H9 (cell line): ENCODE results near the gene ELL3. TPM values are rescaled to one million over a fixed set of nuclear protein-coding genes. Genes with fewer than 3 reads are reported as not detected.
A peak's percentile ranks its signal among the peaks of the same experiment; 100 is the strongest.

Source experiments
- DNase-seq: peaks from one replicate; pipeline ENCODE4 v3.0.0-alpha.2; 2017
- H2AFZ ChIP-seq: one replicate; pipeline ENCODE4 v1.6.1; 2013; ENCODE audit warnings: mild to moderate bottlenecking, low read length, control low read depth, moderate library complexity
- H2AK5ac ChIP-seq: 2 replicates; pipeline ENCODE4 v1.6.1; 2013; ENCODE audit warnings: low read length, control low read depth, mixed read lengths; ENCODE audit not compliant: insufficient read length
- H2BK120ac ChIP-seq: one replicate; pipeline ENCODE4 v1.6.1; 2013; ENCODE audit warnings: low read depth, mild to moderate bottlenecking, low read length, control low read depth, inconsistent platforms; ENCODE audit not compliant: poor library complexity, severe bottlenecking
- H2BK12ac ChIP-seq: 2 replicates; pipeline ENCODE4 v1.6.1; 2013; ENCODE audit warnings: low read length, control low read depth, mixed read lengths, low read depth; ENCODE audit not compliant: insufficient read length
- H2BK15ac ChIP-seq: 2 replicates; pipeline ENCODE4 v1.6.1; 2013; ENCODE audit warnings: low read depth, low read length, control low read depth
- H2BK20ac ChIP-seq: one replicate; pipeline ENCODE4 v1.6.1; 2013; ENCODE audit warnings: low read depth, mild to moderate bottlenecking, low read length, control low read depth, inconsistent platforms; ENCODE audit not compliant: poor library complexity, severe bottlenecking
- H2BK5ac ChIP-seq: 2 replicates; pipeline ENCODE4 v1.6.1; 2013; ENCODE audit warnings: low read length, control low read depth, mixed read lengths; ENCODE audit not compliant: insufficient read length
- H3K14ac ChIP-seq: 2 replicates; pipeline ENCODE4 v1.6.1; 2013; ENCODE audit warnings: low read length, control low read depth; ENCODE audit not compliant: insufficient read depth
- H3K18ac ChIP-seq: 2 replicates; pipeline ENCODE4 v1.6.1; 2013; ENCODE audit warnings: low read depth, mild to moderate bottlenecking, mixed read lengths, low read length, control low read depth; ENCODE audit not compliant: insufficient read length
- H3K23ac ChIP-seq: 2 replicates; pipeline ENCODE4 v1.6.1; 2013; ENCODE audit warnings: low read length, control low read depth, mixed read lengths, low read depth; ENCODE audit not compliant: insufficient read length
- H3K23me2 ChIP-seq: 2 replicates; pipeline ENCODE4 v1.6.1; 2013; ENCODE audit warnings: low read depth, mild to moderate bottlenecking, mixed read lengths, low read length, control low read depth; ENCODE audit not compliant: insufficient read length, poor library complexity, severe bottlenecking
- H3K27ac ChIP-seq: 2 replicates; pipeline ENCODE4 v1.5.1; 2013; ENCODE audit warnings: low read length, control low read depth, mixed read lengths, low read depth; ENCODE audit not compliant: insufficient read length
- H3K27me3 ChIP-seq: 2 replicates; pipeline ENCODE4 v1.6.1; 2013; ENCODE audit warnings: low read length, control low read depth, inconsistent platforms; ENCODE audit not compliant: insufficient read depth
- H3K4ac ChIP-seq: 2 replicates; pipeline ENCODE4 v1.6.1; 2013; ENCODE audit warnings: low read depth, mild to moderate bottlenecking, control low read depth, inconsistent platforms, low read length, moderate library complexity
- H3K4me1 ChIP-seq: 2 replicates; pipeline ENCODE4 v1.6.1; 2013; ENCODE audit warnings: low read length, control low read depth, inconsistent platforms; ENCODE audit not compliant: insufficient read depth
- H3K4me2 ChIP-seq: 2 replicates; pipeline ENCODE4 v1.6.1; 2013; ENCODE audit warnings: low read length, control low read depth, mixed read lengths; ENCODE audit not compliant: insufficient read length, insufficient read depth
- H3K56ac ChIP-seq: 2 replicates; pipeline ENCODE4 v1.6.1; 2013; ENCODE audit warnings: low read depth, mild to moderate bottlenecking, mixed read lengths, low read length, control low read depth; ENCODE audit not compliant: insufficient read length
- H3K79me1 ChIP-seq: 2 replicates; pipeline ENCODE4 v1.6.1; 2013; ENCODE audit warnings: low read depth, mild to moderate bottlenecking, moderate library complexity, low read length, control low read depth, inconsistent platforms; ENCODE audit not compliant: insufficient read depth, poor library complexity, severe bottlenecking
- H3K79me2 ChIP-seq: 2 replicates; pipeline ENCODE4 v1.6.1; 2013; ENCODE audit warnings: low read length, control low read depth, inconsistent platforms; ENCODE audit not compliant: insufficient read depth
- H3K9ac ChIP-seq: 2 replicates; pipeline ENCODE4 v1.6.1; 2013; ENCODE audit warnings: low read length, control low read depth, mixed read lengths; ENCODE audit not compliant: insufficient read length; ENCODE audit errors: extremely low read depth
- H3K9me3 ChIP-seq: one replicate; pipeline ENCODE4 v1.6.1; 2013; ENCODE audit warnings: low read depth, low read length, inconsistent platforms; ENCODE audit not compliant: control insufficient read depth
- H3T11ph ChIP-seq: one replicate; pipeline ENCODE4 v1.6.1; 2013; ENCODE audit warnings: mild to moderate bottlenecking, low read length, control low read depth, inconsistent platforms
- H4K20me1 ChIP-seq: one replicate; pipeline ENCODE4 v1.6.1; 2013; ENCODE audit not compliant: control insufficient read depth, insufficient read length, insufficient read depth
- H4K5ac ChIP-seq: 2 replicates; pipeline ENCODE4 v1.6.1; 2013; ENCODE audit warnings: low read depth, mild to moderate bottlenecking, mixed read lengths, low read length, control low read depth; ENCODE audit not compliant: insufficient read length
- H4K8ac ChIP-seq: replicated peaks from 2 replicates; pipeline ENCODE4 v1.6.1; 2013; ENCODE audit warnings: low read length, control low read depth, mixed read lengths, low read depth; ENCODE audit not compliant: insufficient read length
- H4K91ac ChIP-seq: 2 replicates; pipeline ENCODE4 v1.6.1; 2013; ENCODE audit warnings: low read depth, mild to moderate bottlenecking, moderate library complexity, mixed read lengths, low read length, control low read depth; ENCODE audit not compliant: insufficient read length
- H3K27ac Mint-ChIP-seq, 3 experiments: 2 replicates in 2 of 3; 3 replicates in 1 of 3; pipeline ENCODE4 v1.8.0; 2020 to 2021; ENCODE audit warnings: mixed read lengths in 3 of 3, mild to moderate bottlenecking in 1 of 3, moderate library complexity in 1 of 3
- H3K27me3 Mint-ChIP-seq: 2 replicates; pipeline ENCODE4 v1.8.0; 2021; ENCODE audit warnings: low read depth, mild to moderate bottlenecking, moderate library complexity, mixed read lengths
- H3K36me3 Mint-ChIP-seq, 3 experiments: 2 replicates in 2 of 3; 3 replicates in 1 of 3; pipeline ENCODE4 v1.8.0; 2020 to 2021; ENCODE audit warnings: low read depth in 3 of 3, mixed read lengths in 3 of 3; ENCODE audit not compliant: insufficient read depth in 1 of 3
- H3K4me1 Mint-ChIP-seq, 2 experiments: 2 replicates each; pipeline ENCODE4 v1.8.0; 2020; ENCODE audit warnings: mixed read lengths in 2 of 2
- H3K4me3 Mint-ChIP-seq, 2 experiments: 2 replicates in 1 of 2; 3 replicates in 1 of 2; pipeline ENCODE4 v1.8.0; 2020 to 2021; ENCODE audit warnings: mild to moderate bottlenecking in 2 of 2, mixed read lengths in 2 of 2, moderate library complexity in 1 of 2
- H3K9me3 Mint-ChIP-seq, 2 experiments: 2 replicates in 1 of 2; 3 replicates in 1 of 2; pipeline ENCODE4 v1.8.0; 2020; ENCODE audit warnings: mild to moderate bottlenecking in 2 of 2, mixed read lengths in 2 of 2, moderate library complexity in 1 of 2
- CTCF ChIP-seq: fragments of 200-600 bp; sonication (generic); conservative IDR thresholded peaks from 3 replicates; pipeline ENCODE4 v1.8.0; 2021; ENCODE audit warnings: antibody characterized with exemption, mild to moderate bottlenecking
- WGBS: extraction: QIAGEN DNeasy Blood & Tissue Kit; methylation state at CpG from one replicate; pipeline ENCODE4 v1.1.7; 2013; ENCODE audit warnings: missing lambda C conversion rate, low lambda C conversion rate, mixed read lengths; ENCODE audit not compliant: insufficient read length; ENCODE audit errors: extremely low coverage; 5-methylcytosine and 5-hydroxymethylcytosine counted together
- total RNA-seq: library from RNA; stranded (reverse); gene quantifications from 2 replicates; pipeline ENCODE4 v1.2.1, GENCODE V29; 2021

The ELL3 gene
- total RNA-seq, 1 experiment from 2014 or later, result 6.4 TPM

GRCh38 chr15:43791993-43792760, 15.4 kb upstream of the ELL3 start, which contains the start of gene SERF2:
TSS of gene SERF2 (plus strand) at chr15:43792320. CDS start at chr15:43792377, 57 bp downstream.
- H3K27me3 Mint-ChIP-seq, result no peaks in the 10 kb centered on the region
- H4K20me1 ChIP-seq, result no peaks in the 10 kb centered on the region
- peak within 1 kb of the TSS; percentile 92 for H3K18ac ChIP-seq
- H2AK5ac ChIP-seq, result no peak within 1 kb of the TSS
- DNase-seq, result peak; percentile 100
- no peak within 1 kb of the TSS for H3T11ph ChIP-seq
- peak within 1 kb of the TSS; percentile 94 for H3K4me2 ChIP-seq
- H3K27ac ChIP-seq, result no peak within 1 kb of the TSS
- H2AFZ ChIP-seq, result no peak within 1 kb of the TSS
- H3K14ac ChIP-seq, result peak within 1 kb of the TSS; percentile 96
- peak within 1 kb of the TSS; percentile 73 for H4K91ac ChIP-seq
- H4K8ac ChIP-seq, result no peak within 1 kb of the TSS
- peaks cover 47 to 60% of the 10 kb centered on the region in 2 experiments for H3K4me1 Mint-ChIP-seq
- H3K27me3 ChIP-seq, result no peaks in the 10 kb centered on the region
- peaks cover 3% of the 10 kb centered on the region for H3K79me1 ChIP-seq
- H2BK120ac ChIP-seq, result no peak within 1 kb of the TSS
- H3K4me1 ChIP-seq, result peaks cover 18% of the 10 kb centered on the region; the same call in 1 of the 2 replicates
- H3K36me3 Mint-ChIP-seq, result peaks cover 33 to 48% (median 35%) of the 10 kb centered on the region in 3 experiments
- H3K4me3 Mint-ChIP-seq, result peak within 1 kb of the TSS; percentile 98 to 99
- H3K23me2 ChIP-seq, result peaks cover 8% of the 10 kb centered on the region
- no peak within 1 kb of the TSS for H2BK5ac ChIP-seq
- peak within 1 kb of the TSS; percentile 95 to 99 (median 99) for H3K27ac Mint-ChIP-seq
- H3K9me3 ChIP-seq, result no peaks in the 10 kb centered on the region
- no peak within 1 kb of the TSS for H4K5ac ChIP-seq
- peak within 1 kb of the TSS; percentile 20 for H3K56ac ChIP-seq
- peak within 1 kb of the TSS; percentile 96 for H3K9ac ChIP-seq
- H2BK12ac ChIP-seq, result no peak within 1 kb of the TSS
- no CpG with 5 or more reads among the region's 66 CpGs for WGBS
- no peak within 1 kb of the TSS for H3K23ac ChIP-seq
- H3K4ac ChIP-seq, result no peak within 1 kb of the TSS; the same call in none of the 2 replicates
- no peak for TF ChIP-seq CTCF
- peaks cover 6% of the 10 kb centered on the region; the same call in 1 of the 2 replicates for H3K79me2 ChIP-seq
- H3K9me3 Mint-ChIP-seq, result no peaks in the 10 kb centered on the region
- no peak within 1 kb of the TSS for H2BK20ac ChIP-seq
- H2BK15ac ChIP-seq, result no peak within 1 kb of the TSS; the same call in 1 of the 2 replicates
